HepG2 (cell line): ENCODE results near the gene DSTN. TPM values are rescaled to one million over a fixed set of nuclear protein-coding genes. Genes with fewer than 3 reads are reported as not detected.

Experiments
- ATAC-seq: fragments of 200-7000 bp; cut with Tn5 transposase; 3 replicates; pipeline ENCODE4 v1.9.1; 2020; ENCODE audit warnings: mild to moderate bottlenecking, moderate library complexity
- BruUV-seq: library from RNA; stranded (reverse); fragments of 400-500 nt; replicated peaks from 2 replicates; lab custom pipeline; 2021; lab: Mats Ljungman, UMichigan
- CTCF ChIA-PET: fragments of 300-600 bp; formaldehyde crosslinking; extraction: SDS; loops from one replicate; lab custom pipeline; 2021; ENCODE audit warnings: low total read pairs, inconsistent platforms, low intra/inter-chr PET ratio; lab: Yijun Ruan, JAX
- POLR2A ChIA-PET: fragments of 350-600 bp; sonication (Branson Sonifier 250); formaldehyde crosslinking; loops from one replicate; lab custom pipeline; 2020; ENCODE audit warnings: antibody characterized with exemption, inconsistent platforms; lab: Yijun Ruan, JAX
- DNase-seq: peaks from one replicate; pipeline ENCODE4 v3.0.0-alpha.2; 2015; ENCODE audit warnings: low spot score
- FAIRE-seq: peaks from 3 replicates; lab custom pipeline; 2011; peaks lifted over from hg19 to GRCh38; lab: Jason Lieb, UNC
- H2AFZ ChIP-seq: one replicate; pipeline ENCODE4 v1.6.1; 2011; ENCODE audit warnings: low read length, inconsistent platforms
- H3K27ac ChIP-seq: fragments of 300-600 bp; 3 replicates; pipeline ENCODE4 v1.8.0; 2011; ENCODE audit warnings: mixed run types, mild to moderate bottlenecking, mixed read lengths, low read length, inconsistent platforms; ENCODE audit not compliant: insufficient read depth; ENCODE audit errors: extremely low read length
- H3K27me3 ChIP-seq, 2 experiments: fragments of 200-600 bp in 1 of 2; 2 replicates in 1 of 2; 3 replicates in 1 of 2; pipeline versions ENCODE4 v1.6.0 to v1.8.0; 2011; ENCODE audit warnings: low read length in 2 of 2, mild to moderate bottlenecking in 2 of 2, moderate library complexity in 2 of 2, inconsistent platforms in 1 of 2; ENCODE audit not compliant: insufficient read depth in 2 of 2, control insufficient read depth in 1 of 2
- H3K36me3 ChIP-seq, 2 experiments: fragments of 200-600 bp in 1 of 2; replicated peaks in 1 of 2; 2 replicates in 1 of 2; 3 replicates in 1 of 2; pipeline versions ENCODE4 v1.5.1 to v1.8.0; 2011; ENCODE audit warnings: low read length in 2 of 2, inconsistent platforms in 1 of 2; ENCODE audit not compliant: insufficient read depth in 2 of 2, control insufficient read depth in 1 of 2
- H3K4me1 ChIP-seq: 2 replicates; pipeline ENCODE4 v1.5.1; 2012; ENCODE audit warnings: low read length, inconsistent platforms; ENCODE audit not compliant: insufficient read depth
- H3K4me2 ChIP-seq: 2 replicates; pipeline ENCODE4 v1.6.0; 2011; ENCODE audit warnings: low read depth, low read length, inconsistent platforms
- H3K4me3 ChIP-seq, 3 experiments: fragments of 200-600 bp in 1 of 3; sonication (generic), shearing (Covaris generic) in 1 of 3; replicated peaks in 1 of 3; 2 replicates each; pipeline ENCODE4 v1.5.1; 2011 to 2016; ENCODE audit warnings: low read length in 3 of 3, inconsistent platforms in 2 of 3, low read depth in 2 of 3, mild to moderate bottlenecking in 2 of 3, control low read depth in 1 of 3, mixed read lengths in 1 of 3; ENCODE audit not compliant: insufficient read depth in 1 of 3
- H3K79me2 ChIP-seq: one replicate; pipeline ENCODE4 v1.6.1; 2011; ENCODE audit warnings: low read length, inconsistent platforms; ENCODE audit not compliant: insufficient read depth
- H3K9ac ChIP-seq: 2 replicates; pipeline ENCODE4 v1.6.0; 2011; ENCODE audit warnings: mild to moderate bottlenecking, low read depth, low read length, inconsistent platforms; ENCODE audit not compliant: insufficient read depth
- H3K9me3 ChIP-seq: 2 replicates; pipeline ENCODE4 v1.5.1; 2012; ENCODE audit warnings: mild to moderate bottlenecking, low read length
- H4K20me1 ChIP-seq: 2 replicates; pipeline ENCODE4 v1.6.0; 2011; ENCODE audit warnings: inconsistent platforms, mild to moderate bottlenecking, low read length, moderate library complexity; ENCODE audit not compliant: insufficient read depth
- MEIS1 ChIP-seq: sonication (generic); formaldehyde crosslinking; IDR thresholded peaks from 2 replicates; pipeline ENCODE4 v1.9.0; 2021; ENCODE audit warnings: mild to moderate bottlenecking, missing genetic modification reagents, moderate library complexity, borderline replicate concordance
- ZMYM4 ChIP-seq: sonication (generic); formaldehyde crosslinking; IDR thresholded peaks from 2 replicates; pipeline ENCODE4 v1.8.1; 2023; ENCODE audit warnings: mild to moderate bottlenecking, missing genetic modification reagents
- ZNF572 ChIP-seq: sonication (generic); formaldehyde crosslinking; IDR thresholded peaks from 2 replicates; pipeline ENCODE4 v1.5.1; 2020; ENCODE audit warnings: mild to moderate bottlenecking, missing genetic modification reagents
- WGBS: methylation state at CpG from one replicate; pipeline ENCODE4 v1.1.6; 2017; ENCODE audit warnings: low lambda C conversion rate; 5-methylcytosine and 5-hydroxymethylcytosine counted together
- in situ Hi-C: cut with HindIII; loops from 2 replicates; pipeline ENCODE4 v1.10.0; 2017; ENCODE audit warnings: low pct_unique_long_range_greater_than_20kb; ENCODE audit not compliant: extremely low pct_ligation_motif_present
- intact Hi-C: fragments of 100-400 bp; cut with micrococcal nuclease; formaldehyde crosslinking; loops from one replicate; pipeline ENCODE4 v1.10.0; 2022; ENCODE audit not compliant: unreplicated experiment
- polyA plus RNA-seq, 8 experiments: library from polyadenylated mRNA; depleted of rRNA in 3 of 8; stranded (reverse) in 7 of 8; unstranded in 1 of 8; fragments of >200 nt; fragmentation: Illumina TruSeq in 4 of 8; extraction: Trizol in 4 of 8; gene quantifications; 2 replicates each; pipeline versions ENCODE4 v1.2.1 to v1.2.3, GENCODE V29; 2011 to 2016; ENCODE audit warnings: low read depth in 4 of 8, missing spikeins in 1 of 8, mixed read lengths in 1 of 8; ENCODE audit not compliant: insufficient read depth in 1 of 8
- total RNA-seq, 5 experiments: library from RNA; depleted of rRNA; stranded (reverse); fragments of >200 nt; fragmentation: Illumina TruSeq; extraction: Trizol; gene quantifications; 2 replicates each; pipeline ENCODE4 v1.2.3, GENCODE V29; 2016; ENCODE audit warnings: low read depth in 1 of 5
- TF ChIP-seq, protein P1 (sequence below), 2 experiments: fragments of 450-650 bp in 1 of 2; sonication (generic) in 1 of 2; formaldehyde crosslinking in 1 of 2; IDR thresholded peaks; 2 replicates each; pipeline versions ENCODE4 v1.6.1 to v1.8.0; 2016 to 2022; ENCODE audit warnings: antibody characterized with exemption in 1 of 2, mild to moderate bottlenecking in 1 of 2, missing genetic modification reagents in 1 of 2
- TF ChIP-seq, protein P2 (sequence below): sonication (generic); formaldehyde crosslinking; IDR thresholded peaks from 2 replicates; pipeline ENCODE4 v1.5.1; 2020; ENCODE audit warnings: mild to moderate bottlenecking, missing genetic modification reagents, moderate library complexity

Gene DSTN
- total and polyA plus RNA-seq, 2 of the 13 experiments (the other 11 are each of a cell fraction or from before 2014, with no cell fraction given), result 27.6 to 106 TPM

DNA sequence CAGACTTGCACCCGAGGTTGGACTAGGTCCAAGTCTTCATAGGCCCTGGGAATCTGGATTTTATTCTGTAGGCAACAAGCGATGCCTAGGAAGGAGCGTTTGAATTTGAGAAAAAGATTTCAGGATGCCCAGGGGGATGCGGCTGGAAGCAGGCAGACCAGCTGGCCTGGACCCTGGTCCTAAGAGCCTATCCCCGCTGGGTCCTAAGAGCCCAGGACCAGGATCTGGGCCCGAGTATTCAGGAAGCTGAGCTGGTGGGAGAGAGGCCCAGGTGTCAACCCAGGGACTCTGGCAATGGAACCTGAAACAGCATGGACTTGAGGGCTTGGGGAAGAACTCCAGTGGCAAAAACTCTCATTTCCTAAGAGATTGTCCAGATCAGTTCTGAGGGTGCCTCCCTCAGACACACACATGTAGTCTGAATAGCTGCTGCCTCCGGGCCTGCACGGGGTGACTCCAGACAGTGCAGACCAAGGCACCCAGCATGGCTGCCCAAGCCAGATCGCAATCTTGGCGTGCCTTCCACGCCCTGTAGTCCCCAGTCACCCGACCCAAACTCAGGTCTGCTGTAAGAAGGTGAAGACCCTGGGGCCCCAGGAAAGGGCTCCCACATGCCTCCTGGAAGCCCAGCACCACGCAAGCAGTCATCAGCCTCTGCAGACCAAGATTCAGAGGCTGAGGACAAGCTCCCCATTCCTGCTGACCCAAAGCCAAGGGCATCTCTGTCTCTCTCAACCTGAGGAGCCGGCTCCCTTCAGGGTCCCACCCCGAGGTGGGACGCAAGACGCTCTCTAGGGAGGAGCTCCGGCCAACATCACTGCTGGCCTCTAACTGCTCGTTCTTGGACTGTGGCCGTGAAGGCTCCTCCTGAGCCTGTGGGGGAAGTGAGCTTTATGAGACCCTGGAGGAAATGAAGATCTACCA lies 77.8 kb downstream of the DSTN start:
- Histone ChIP-seq H3K36me3 (peaks cover 41 to 74% of the 10 kb centered on the region in 2 experiments), H4K20me1 (peaks cover 90% of the 10 kb centered on the region), H2AFZ (no peak overlapping the region), H3K4me1 (peaks cover 40% of the 10 kb centered on the region), H3K9ac (no peak overlapping the region), H3K27ac (no peak overlapping the region), H3K9me3 (no peaks in the 10 kb centered on the region), H3K4me3 (no peak overlapping the region), H3K79me2 (peaks cover 99% of the 10 kb centered on the region), H3K27me3 (no peaks in the 10 kb centered on the region), H3K4me2 (no peak overlapping the region)
- CTCF ChIA-PET, result no interaction called here
- BruUV-seq, result no TSS peak
- FAIRE-seq (no peak), ATAC-seq (peak; percentile 9), DNase-seq (no peak)
- intact Hi-C loops (no loop called here), in situ Hi-C loops (no loop called here)
- WGBS, result 97% methylated on average over 19 of the region's 20 CpGs
- POLR2A ChIA-PET, result interaction anchor here (0.9 to 1.6 kb wide), 3 partner anchors 14 to 291 kb away, joined by 3 to 5 read pairs (median 3); no protein-coding TSS in a partner anchor
- peak; percentile 92; the same call in 1 of the 2 replicates for TF ChIP-seq ZNF572 (CRISPR knock-in tag)
- TF ChIP-seq MEIS1, result peak; percentile 41; the same call in 1 of the 2 replicates
- TF ChIP-seq ZMYM4, result no peak
- TF ChIP-seq, protein P1, sequence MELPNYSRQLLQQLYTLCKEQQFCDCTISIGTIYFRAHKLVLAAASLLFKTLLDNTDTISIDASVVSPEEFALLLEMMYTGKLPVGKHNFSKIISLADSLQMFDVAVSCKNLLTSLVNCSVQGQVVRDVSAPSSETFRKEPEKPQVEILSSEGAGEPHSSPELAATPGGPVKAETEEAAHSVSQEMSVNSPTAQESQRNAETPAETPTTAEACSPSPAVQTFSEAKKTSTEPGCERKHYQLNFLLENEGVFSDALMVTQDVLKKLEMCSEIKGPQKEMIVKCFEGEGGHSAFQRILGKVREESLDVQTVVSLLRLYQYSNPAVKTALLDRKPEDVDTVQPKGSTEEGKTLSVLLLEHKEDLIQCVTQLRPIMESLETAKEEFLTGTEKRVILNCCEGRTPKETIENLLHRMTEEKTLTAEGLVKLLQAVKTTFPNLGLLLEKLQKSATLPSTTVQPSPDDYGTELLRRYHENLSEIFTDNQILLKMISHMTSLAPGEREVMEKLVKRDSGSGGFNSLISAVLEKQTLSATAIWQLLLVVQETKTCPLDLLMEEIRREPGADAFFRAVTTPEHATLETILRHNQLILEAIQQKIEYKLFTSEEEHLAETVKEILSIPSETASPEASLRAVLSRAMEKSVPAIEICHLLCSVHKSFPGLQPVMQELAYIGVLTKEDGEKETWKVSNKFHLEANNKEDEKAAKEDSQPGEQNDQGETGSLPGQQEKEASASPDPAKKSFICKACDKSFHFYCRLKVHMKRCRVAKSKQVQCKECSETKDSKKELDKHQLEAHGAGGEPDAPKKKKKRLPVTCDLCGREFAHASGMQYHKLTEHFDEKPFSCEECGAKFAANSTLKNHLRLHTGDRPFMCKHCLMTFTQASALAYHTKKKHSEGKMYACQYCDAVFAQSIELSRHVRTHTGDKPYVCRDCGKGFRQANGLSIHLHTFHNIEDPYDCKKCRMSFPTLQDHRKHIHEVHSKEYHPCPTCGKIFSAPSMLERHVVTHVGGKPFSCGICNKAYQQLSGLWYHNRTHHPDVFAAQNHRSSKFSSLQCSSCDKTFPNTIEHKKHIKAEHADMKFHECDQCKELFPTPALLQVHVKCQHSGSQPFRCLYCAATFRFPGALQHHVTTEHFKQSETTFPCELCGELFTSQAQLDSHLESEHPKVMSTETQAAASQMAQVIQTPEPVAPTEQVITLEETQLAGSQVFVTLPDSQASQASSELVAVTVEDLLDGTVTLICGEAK (IDR thresholded peaks at IDR 0.05), result no peak
- TF ChIP-seq, protein P1 (CRISPR knock-in tag; IDR thresholded peaks at IDR 0.05), result 0 out of 2 replicates have a peak, but pooled peaks have one; percentile 31
- TF ChIP-seq, protein P2, sequence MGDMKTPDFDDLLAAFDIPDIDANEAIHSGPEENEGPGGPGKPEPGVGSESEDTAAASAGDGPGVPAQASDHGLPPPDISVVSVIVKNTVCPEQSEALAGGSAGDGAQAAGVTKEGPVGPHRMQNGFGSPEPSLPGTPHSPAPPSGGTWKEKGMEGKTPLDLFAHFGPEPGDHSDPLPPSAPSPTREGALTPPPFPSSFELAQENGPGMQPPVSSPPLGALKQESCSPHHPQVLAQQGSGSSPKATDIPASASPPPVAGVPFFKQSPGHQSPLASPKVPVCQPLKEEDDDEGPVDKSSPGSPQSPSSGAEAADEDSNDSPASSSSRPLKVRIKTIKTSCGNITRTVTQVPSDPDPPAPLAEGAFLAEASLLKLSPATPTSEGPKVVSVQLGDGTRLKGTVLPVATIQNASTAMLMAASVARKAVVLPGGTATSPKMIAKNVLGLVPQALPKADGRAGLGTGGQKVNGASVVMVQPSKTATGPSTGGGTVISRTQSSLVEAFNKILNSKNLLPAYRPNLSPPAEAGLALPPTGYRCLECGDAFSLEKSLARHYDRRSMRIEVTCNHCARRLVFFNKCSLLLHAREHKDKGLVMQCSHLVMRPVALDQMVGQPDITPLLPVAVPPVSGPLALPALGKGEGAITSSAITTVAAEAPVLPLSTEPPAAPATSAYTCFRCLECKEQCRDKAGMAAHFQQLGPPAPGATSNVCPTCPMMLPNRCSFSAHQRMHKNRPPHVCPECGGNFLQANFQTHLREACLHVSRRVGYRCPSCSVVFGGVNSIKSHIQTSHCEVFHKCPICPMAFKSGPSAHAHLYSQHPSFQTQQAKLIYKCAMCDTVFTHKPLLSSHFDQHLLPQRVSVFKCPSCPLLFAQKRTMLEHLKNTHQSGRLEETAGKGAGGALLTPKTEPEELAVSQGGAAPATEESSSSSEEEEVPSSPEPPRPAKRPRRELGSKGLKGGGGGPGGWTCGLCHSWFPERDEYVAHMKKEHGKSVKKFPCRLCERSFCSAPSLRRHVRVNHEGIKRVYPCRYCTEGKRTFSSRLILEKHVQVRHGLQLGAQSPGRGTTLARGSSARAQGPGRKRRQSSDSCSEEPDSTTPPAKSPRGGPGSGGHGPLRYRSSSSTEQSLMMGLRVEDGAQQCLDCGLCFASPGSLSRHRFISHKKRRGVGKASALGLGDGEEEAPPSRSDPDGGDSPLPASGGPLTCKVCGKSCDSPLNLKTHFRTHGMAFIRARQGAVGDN, result peak; percentile 37; the same call in 1 of the 2 replicates
